Measurements from ENCODE around the gene HLA-DRA. TPM values are rescaled to one million over a fixed set of nuclear protein-coding genes. Genes with fewer than 3 reads are reported as not detected.

Gene HLA-DRA
- total and polyA plus RNA-seq, 2 donors from 2014 or later: 489 to 607 TPM

GRCh38 chr6:32436995-32437836 lies 2.5 kb upstream of the HLA-DRA start:
- Histone ChIP-seq H3K27me3 (ENCODE audit: control insufficient read depth, insufficient read depth, low read length) (no peaks in the 10 kb centered on the region), H3K36me3 (ENCODE audit: control insufficient read depth in 2 of 3, insufficient read depth in 3 of 3, low read length in 3 of 3) (no peaks in the 10 kb centered on the region), H3K9me3 (ENCODE audit: control insufficient read depth in 2 of 3, insufficient read depth in 1 of 3, low read length in 3 of 3) (no peaks in the 10 kb centered on the region), H3K4me1 (ENCODE audit: control insufficient read depth in 2 of 3, insufficient read depth in 2 of 3, low read depth in 1 of 3, low read length in 3 of 3) (no peaks in the 10 kb centered on the region), H3K27ac (ENCODE audit: low read depth in 2 of 2, low read length in 2 of 2) (peak overlapping the region; percentile 51 to 76), H3K9ac (ENCODE audit: low read length in 3 of 3) (no peak overlapping the region), H3K4me3 (ENCODE audit: low read length in 3 of 3) (no peak overlapping the region)
- TF ChIP-seq, protein P1, sequence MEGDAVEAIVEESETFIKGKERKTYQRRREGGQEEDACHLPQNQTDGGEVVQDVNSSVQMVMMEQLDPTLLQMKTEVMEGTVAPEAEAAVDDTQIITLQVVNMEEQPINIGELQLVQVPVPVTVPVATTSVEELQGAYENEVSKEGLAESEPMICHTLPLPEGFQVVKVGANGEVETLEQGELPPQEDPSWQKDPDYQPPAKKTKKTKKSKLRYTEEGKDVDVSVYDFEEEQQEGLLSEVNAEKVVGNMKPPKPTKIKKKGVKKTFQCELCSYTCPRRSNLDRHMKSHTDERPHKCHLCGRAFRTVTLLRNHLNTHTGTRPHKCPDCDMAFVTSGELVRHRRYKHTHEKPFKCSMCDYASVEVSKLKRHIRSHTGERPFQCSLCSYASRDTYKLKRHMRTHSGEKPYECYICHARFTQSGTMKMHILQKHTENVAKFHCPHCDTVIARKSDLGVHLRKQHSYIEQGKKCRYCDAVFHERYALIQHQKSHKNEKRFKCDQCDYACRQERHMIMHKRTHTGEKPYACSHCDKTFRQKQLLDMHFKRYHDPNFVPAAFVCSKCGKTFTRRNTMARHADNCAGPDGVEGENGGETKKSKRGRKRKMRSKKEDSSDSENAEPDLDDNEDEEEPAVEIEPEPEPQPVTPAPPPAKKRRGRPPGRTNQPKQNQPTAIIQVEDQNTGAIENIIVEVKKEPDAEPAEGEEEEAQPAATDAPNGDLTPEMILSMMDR (IDR thresholded peaks at IDR 0.05; ENCODE audit: borderline replicate concordance, extremely low read depth, insufficient read depth): no peak
- FAIRE-seq (peak; percentile 62), DNase-seq (peak in 1 of 5 donors; percentile 16)
- intact Hi-C loops (cut with DNase I): no loop called here

- DNase-seq (no peak), FAIRE-seq (no peak)
- H3K27me3 ChIP-seq (ENCODE audit: control insufficient read depth, insufficient read depth, low read length): no peaks in the 10 kb centered on the region
- H3K4me1 ChIP-seq (ENCODE audit: control insufficient read depth in 2 of 3, insufficient read depth in 2 of 3, low read depth in 1 of 3, low read length in 3 of 3): no peaks in the 10 kb centered on the region
- intact Hi-C loops (cut with DNase I): no loop called here
- peak overlapping the region in 1 of 3 donors; percentile 20 for H3K9ac ChIP-seq (ENCODE audit: low read length in 3 of 3)
- H3K4me3 ChIP-seq (ENCODE audit: low read length in 3 of 3): peak overlapping the region in 1 of 3 donors; percentile 69
- peak overlapping the region; percentile 59 to 76 for H3K27ac ChIP-seq (ENCODE audit: low read depth in 2 of 2, low read length in 2 of 2)
- H3K36me3 ChIP-seq (ENCODE audit: control insufficient read depth in 2 of 3, insufficient read depth in 3 of 3, low read length in 3 of 3): peaks cover 0 to 6% (median 0%) of the 10 kb centered on the region in 3 donors
- TF ChIP-seq, protein P1 (IDR thresholded peaks at IDR 0.05; ENCODE audit: borderline replicate concordance, extremely low read depth, insufficient read depth): no peak
- no peaks in the 10 kb centered on the region for H3K9me3 ChIP-seq (ENCODE audit: control insufficient read depth in 2 of 3, insufficient read depth in 1 of 3, low read length in 3 of 3)
These were observed 548 bp upstream of the HLA-DRA start for GRCh38 chr6:32439139-32439538.

- intact Hi-C loops (cut with DNase I): no loop called here
- H3K4me1 ChIP-seq (ENCODE audit: control insufficient read depth in 2 of 3, insufficient read depth in 2 of 3, low read depth in 1 of 3, low read length in 3 of 3): no peaks in the 10 kb centered on the region
- no peaks in the 10 kb centered on the region for H3K9me3 ChIP-seq (ENCODE audit: control insufficient read depth in 2 of 3, insufficient read depth in 1 of 3, low read length in 3 of 3)
- H3K27me3 ChIP-seq (ENCODE audit: control insufficient read depth, insufficient read depth, low read length): no peaks in the 10 kb centered on the region
- H3K4me3 ChIP-seq (ENCODE audit: low read length in 3 of 3): no peak overlapping the region
- H3K27ac ChIP-seq (ENCODE audit: low read depth in 2 of 2, low read length in 2 of 2): no peak overlapping the region
- TF ChIP-seq, protein P1 (IDR thresholded peaks at IDR 0.05; ENCODE audit: borderline replicate concordance, extremely low read depth, insufficient read depth): no peak
- no peak overlapping the region for H3K9ac ChIP-seq (ENCODE audit: low read length in 3 of 3)
- H3K36me3 ChIP-seq (ENCODE audit: control insufficient read depth in 2 of 3, insufficient read depth in 3 of 3, low read length in 3 of 3): peaks cover 0 to 7% (median 0%) of the 10 kb centered on the region in 3 donors
- no peak for DNase-seq
- no peak for FAIRE-seq
These were observed 2.6 kb downstream of the HLA-DRA start for GRCh38 chr6:32442243-32442667.
